ENCODE results near the gene FASTK. TPM values are rescaled to one million over a fixed set of nuclear protein-coding genes. Genes with fewer than 3 reads are reported as not detected.

Gene FASTK
- total and polyA plus RNA-seq, 2 donors = 52.2 to 142 TPM

DNA sequence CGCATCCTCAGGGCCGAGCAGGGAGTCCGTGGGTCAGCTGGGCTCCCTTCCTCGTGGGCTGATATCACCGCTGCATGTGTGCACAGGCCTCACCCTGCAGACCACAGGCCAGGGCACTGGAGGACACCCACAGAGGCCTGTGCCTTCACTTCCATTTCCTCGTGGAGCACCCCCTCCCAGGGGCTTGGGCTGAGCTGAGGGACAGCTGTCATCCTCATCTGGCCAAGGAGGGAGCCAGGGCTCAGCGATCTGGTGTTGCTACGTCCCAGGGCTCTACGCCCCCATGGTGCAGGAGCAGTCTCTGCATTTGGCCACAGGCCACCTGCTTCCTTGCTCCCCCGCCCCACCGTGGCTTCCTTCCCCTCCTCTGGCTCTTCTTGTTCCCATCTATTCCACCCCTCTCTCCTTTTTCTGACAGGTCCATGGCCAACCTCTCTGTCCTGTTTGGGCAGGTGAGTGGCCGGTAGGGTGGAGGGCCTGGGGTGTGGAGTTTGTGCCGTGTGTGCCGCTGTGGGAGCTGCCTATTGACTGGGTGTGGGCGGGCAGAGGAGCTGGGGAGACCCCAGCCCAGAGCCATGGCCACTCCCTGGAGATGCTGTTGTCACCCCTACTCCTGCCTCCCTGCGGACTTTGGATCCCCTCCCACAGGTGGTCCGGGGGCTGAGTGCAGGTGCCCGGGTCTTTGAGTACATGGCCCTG, 40.6 kb downstream of the FASTK start:
- Histone ChIP-seq H3K4me3 (ENCODE audit: low read length in 2 of 2) (no peak overlapping the region), H3K9me3 (ENCODE audit: control insufficient read depth in 2 of 2, insufficient read depth in 1 of 2, low read length in 1 of 2) (no peaks in the 10 kb centered on the region), H3K36me3 (ENCODE audit: control insufficient read depth in 2 of 2, insufficient read depth in 2 of 2, low read length in 1 of 2) (peaks cover 29 to 52% of the 10 kb centered on the region in 2 donors), H3K27ac (ENCODE audit: low read depth in 1 of 2, low read length in 1 of 2) (no peak overlapping the region), H3K27me3 (ENCODE audit: control insufficient read depth in 2 of 2, insufficient read depth in 1 of 2, low read length in 1 of 2) (no peaks in the 10 kb centered on the region), H3K4me1 (ENCODE audit: control insufficient read depth in 2 of 2, insufficient read depth in 2 of 2, low read length in 2 of 2) (peaks cover 0 to 5% of the 10 kb centered on the region in 2 donors)
- no peak for DNase-seq (ENCODE audit: low read depth in 6 of 9, low spot score in 9 of 9)
- WGBS = 79% methylated on average over 18 of the region's 18 CpGs

DNA sequence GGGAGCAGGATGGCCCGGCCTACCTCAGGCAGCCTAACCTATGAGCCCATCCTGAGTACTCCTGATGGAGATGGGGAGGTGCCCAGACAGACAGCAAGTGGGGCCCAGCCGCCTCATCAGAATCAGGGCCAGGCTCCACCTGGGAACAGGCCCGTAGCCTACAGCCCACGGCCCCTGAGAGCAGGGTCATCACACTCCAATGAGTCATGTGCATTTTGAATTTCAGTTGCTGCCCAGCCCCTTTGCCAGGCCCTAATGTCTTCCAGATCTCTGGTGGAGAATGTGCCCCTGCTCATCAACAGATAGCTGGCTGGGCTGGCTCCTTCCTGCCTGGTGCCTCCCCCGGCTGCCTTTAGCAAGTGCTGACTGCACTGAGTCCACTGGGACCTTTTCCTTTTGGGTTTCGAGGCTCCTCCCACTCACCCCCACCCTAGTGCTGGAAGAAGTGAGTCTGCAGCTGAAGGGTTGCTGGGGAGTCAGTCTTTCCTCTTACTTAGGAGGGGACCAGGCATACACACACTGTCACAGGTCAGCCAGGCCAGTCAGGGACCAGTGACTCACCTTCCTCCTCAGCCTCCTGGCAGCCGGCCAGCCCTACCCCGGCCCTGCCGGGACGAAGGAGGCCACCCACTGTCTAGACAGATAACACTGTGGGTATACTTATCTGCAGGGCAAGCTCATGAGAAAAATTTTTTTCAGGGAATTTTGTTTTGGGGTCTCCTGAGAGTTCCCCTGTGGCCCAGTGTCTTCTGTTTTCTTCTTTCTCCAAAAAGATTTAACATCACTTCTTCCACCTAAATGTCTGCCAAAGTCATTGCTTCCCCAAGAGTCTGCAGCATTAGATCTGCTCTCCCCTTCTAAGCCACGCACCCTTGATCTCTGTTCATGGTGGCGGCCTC, 41.4 kb downstream of the FASTK start:
- Histone ChIP-seq H3K4me1 (ENCODE audit: control insufficient read depth in 2 of 2, insufficient read depth in 2 of 2, low read length in 2 of 2) (peaks cover 0 to 5% of the 10 kb centered on the region in 2 donors), H3K4me3 (ENCODE audit: low read length in 2 of 2) (no peak overlapping the region), H3K27ac (ENCODE audit: low read depth in 1 of 2, low read length in 1 of 2) (no peak overlapping the region), H3K27me3 (ENCODE audit: control insufficient read depth in 2 of 2, insufficient read depth in 1 of 2, low read length in 1 of 2) (no peaks in the 10 kb centered on the region), H3K9me3 (ENCODE audit: control insufficient read depth in 2 of 2, insufficient read depth in 1 of 2, low read length in 1 of 2) (no peaks in the 10 kb centered on the region), H3K36me3 (ENCODE audit: control insufficient read depth in 2 of 2, insufficient read depth in 2 of 2, low read length in 1 of 2) (peaks cover 35 to 55% of the 10 kb centered on the region in 2 donors)
- 64% methylated on average over 12 of the region's 12 CpGs for whole genome bisulfite sequencing
- DNase-seq (ENCODE audit: low read depth in 6 of 9, low spot score in 9 of 9) = no peak

DNA sequence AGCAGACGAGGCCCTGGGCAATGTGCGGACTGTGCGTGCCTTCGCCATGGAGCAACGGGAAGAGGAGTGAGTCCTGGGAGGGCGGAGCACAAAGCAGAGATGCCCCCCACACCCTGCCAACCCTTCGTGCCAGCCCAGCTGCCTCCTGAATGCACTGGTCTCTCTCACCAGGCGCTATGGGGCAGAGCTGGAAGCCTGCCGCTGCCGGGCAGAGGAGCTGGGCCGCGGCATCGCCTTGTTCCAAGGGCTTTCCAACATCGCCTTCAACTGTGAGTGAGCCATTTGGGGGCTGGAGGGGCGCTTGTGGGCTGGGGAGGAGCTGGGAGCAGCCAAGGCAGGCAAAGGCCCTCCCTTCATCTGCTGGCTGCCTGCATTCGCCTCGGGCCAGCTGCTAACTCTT, 44.7 kb downstream of the FASTK start:
- no peak overlapping the region for H3K27ac ChIP-seq (ENCODE audit: low read depth in 1 of 2, low read length in 1 of 2)
- 98% methylated on average over 17 of the region's 17 CpGs for WGBS
- H3K27me3 ChIP-seq (ENCODE audit: control insufficient read depth in 2 of 2, insufficient read depth in 1 of 2, low read length in 1 of 2) = no peaks in the 10 kb centered on the region
- H3K36me3 ChIP-seq (ENCODE audit: control insufficient read depth in 2 of 2, insufficient read depth in 2 of 2, low read length in 1 of 2) = peaks cover 46 to 51% of the 10 kb centered on the region in 2 donors
- H3K4me3 ChIP-seq (ENCODE audit: low read length in 2 of 2) = no peak overlapping the region
- no peaks in the 10 kb centered on the region for H3K9me3 ChIP-seq (ENCODE audit: control insufficient read depth in 2 of 2, insufficient read depth in 1 of 2, low read length in 1 of 2)
- no peak for DNase-seq (ENCODE audit: low read depth in 6 of 9, low spot score in 9 of 9)
- H3K4me1 ChIP-seq (ENCODE audit: control insufficient read depth in 2 of 2, insufficient read depth in 2 of 2, low read length in 2 of 2) = peaks cover 0 to 5% of the 10 kb centered on the region in 2 donors

DNA sequence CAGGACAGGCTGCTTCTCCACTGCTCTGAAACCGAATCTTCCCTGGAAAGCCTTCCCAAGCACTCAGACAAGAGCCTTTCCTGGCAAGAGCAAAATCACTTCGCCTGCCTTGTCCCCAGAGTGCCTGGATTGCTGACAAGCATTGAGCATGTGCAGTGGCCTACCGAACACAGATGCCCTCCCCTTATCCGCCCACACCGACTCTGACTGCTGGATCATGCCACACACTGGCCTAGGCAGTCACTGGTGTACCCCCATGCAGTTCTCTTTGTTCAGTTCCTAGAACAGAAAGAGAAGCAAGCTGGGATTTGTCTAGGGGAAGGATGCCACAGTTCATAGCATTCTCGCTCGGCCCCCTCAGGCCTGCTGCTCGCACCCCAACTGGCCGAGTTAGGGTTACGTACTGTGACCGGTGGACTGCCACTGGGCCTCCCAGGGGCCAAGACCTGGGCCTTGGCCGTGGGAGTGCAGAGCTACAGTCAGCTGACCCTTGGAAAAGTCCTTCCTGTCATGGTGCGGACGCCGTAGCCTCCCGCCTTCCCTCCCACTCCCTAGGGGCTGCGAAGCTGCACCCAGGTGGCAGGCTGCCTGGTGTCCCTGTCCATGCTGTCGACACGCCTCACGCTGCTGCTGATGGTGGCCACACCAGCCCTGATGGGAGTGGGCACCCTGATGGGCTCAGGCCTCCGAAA, 45.4 kb downstream of the FASTK start:
- DNase-seq (ENCODE audit: low read depth in 6 of 9, low spot score in 9 of 9) = no peak
- H3K4me3 ChIP-seq (ENCODE audit: low read length in 2 of 2) = no peak overlapping the region
- no peaks in the 10 kb centered on the region for H3K27me3 ChIP-seq (ENCODE audit: control insufficient read depth in 2 of 2, insufficient read depth in 1 of 2, low read length in 1 of 2)
- H3K9me3 ChIP-seq (ENCODE audit: control insufficient read depth in 2 of 2, insufficient read depth in 1 of 2, low read length in 1 of 2) = no peaks in the 10 kb centered on the region
- WGBS = 96% methylated on average over 21 of the region's 21 CpGs
- H3K4me1 ChIP-seq (ENCODE audit: control insufficient read depth in 2 of 2, insufficient read depth in 2 of 2, low read length in 2 of 2) = peaks cover 0 to 5% of the 10 kb centered on the region in 2 donors
- H3K27ac ChIP-seq (ENCODE audit: low read depth in 1 of 2, low read length in 1 of 2) = no peak overlapping the region
- peaks cover 46 to 51% of the 10 kb centered on the region in 2 donors for H3K36me3 ChIP-seq (ENCODE audit: control insufficient read depth in 2 of 2, insufficient read depth in 2 of 2, low read length in 1 of 2)

DNA sequence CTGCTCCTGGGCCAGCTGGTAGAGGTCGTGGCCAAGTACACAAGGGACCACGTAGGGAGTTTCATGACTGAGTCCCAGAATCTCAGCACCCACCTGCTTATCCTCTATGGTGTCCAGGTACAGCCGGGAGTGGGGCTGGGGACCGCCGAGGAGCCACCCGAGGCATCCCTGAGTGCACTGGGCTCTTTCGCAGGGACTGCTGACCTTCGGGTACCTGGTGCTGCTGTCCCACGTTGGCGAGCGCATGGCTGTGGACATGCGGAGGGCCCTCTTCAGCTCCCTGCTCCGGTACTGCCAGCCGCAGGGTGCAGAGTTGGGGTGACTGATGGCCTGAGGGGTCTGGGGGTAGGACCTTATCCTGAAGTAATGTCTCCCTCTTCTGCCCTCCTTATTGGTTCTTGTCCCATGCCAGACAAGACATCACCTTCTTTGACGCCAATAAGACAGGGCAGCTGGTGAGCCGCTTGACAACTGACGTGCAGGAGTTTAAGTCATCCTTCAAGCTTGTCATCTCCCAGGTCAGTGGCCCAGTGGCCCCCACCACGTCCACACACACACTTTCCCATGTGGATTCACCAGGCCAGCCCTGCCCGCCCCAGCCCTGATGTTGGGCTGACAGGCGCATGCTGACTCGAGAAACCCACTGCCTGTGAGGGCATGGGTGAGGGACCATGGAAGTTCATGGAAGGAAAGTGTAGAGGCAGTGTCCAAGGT, 46.1 kb downstream of the FASTK start:
- Histone ChIP-seq H3K27me3 (ENCODE audit: control insufficient read depth in 2 of 2, insufficient read depth in 1 of 2, low read length in 1 of 2) (no peaks in the 10 kb centered on the region), H3K27ac (ENCODE audit: low read depth in 1 of 2, low read length in 1 of 2) (no peak overlapping the region), H3K4me1 (ENCODE audit: control insufficient read depth in 2 of 2, insufficient read depth in 2 of 2, low read length in 2 of 2) (peaks cover 0 to 5% of the 10 kb centered on the region in 2 donors), H3K9me3 (ENCODE audit: control insufficient read depth in 2 of 2, insufficient read depth in 1 of 2, low read length in 1 of 2) (no peaks in the 10 kb centered on the region), H3K36me3 (ENCODE audit: control insufficient read depth in 2 of 2, insufficient read depth in 2 of 2, low read length in 1 of 2) (peaks cover 46 to 51% of the 10 kb centered on the region in 2 donors), H3K4me3 (ENCODE audit: low read length in 2 of 2) (no peak overlapping the region)
- DNase-seq (ENCODE audit: low read depth in 6 of 9, low spot score in 9 of 9) = no peak
- WGBS = 95% methylated on average over 21 of the region's 21 CpGs

DNA sequence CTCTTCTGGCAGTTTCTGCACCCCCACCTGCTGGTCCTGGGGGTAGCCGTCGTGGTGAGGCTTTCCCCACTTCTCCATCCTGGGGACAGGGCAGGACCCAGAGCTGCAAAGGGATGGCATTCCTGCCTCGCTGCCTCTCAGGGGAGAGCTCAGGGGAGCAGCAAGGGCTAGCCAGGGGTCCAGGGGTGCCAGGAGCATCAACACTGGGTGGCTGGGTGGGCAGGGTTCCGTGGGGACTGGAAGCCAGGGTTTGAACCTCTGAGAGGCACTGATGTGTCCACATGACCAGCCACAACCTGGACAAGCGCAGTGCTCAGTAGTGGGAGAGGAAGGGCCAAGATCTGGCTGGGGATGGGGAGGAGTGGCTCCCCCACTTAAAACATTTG, 46.8 kb downstream of the FASTK start:
- DNase-seq (ENCODE audit: low read depth in 6 of 9, low spot score in 9 of 9) = no peak
- peaks cover 5 to 9% of the 10 kb centered on the region in 2 donors for H3K4me1 ChIP-seq (ENCODE audit: control insufficient read depth in 2 of 2, insufficient read depth in 2 of 2, low read length in 2 of 2)
- H3K9me3 ChIP-seq (ENCODE audit: control insufficient read depth in 2 of 2, insufficient read depth in 1 of 2, low read length in 1 of 2) = no peaks in the 10 kb centered on the region
- H3K4me3 ChIP-seq (ENCODE audit: low read length in 2 of 2) = no peak overlapping the region
- 98% methylated on average over 5 of the region's 5 CpGs for WGBS
- H3K36me3 ChIP-seq (ENCODE audit: control insufficient read depth in 2 of 2, insufficient read depth in 2 of 2, low read length in 1 of 2) = peaks cover 46 to 51% of the 10 kb centered on the region in 2 donors
- no peaks in the 10 kb centered on the region for H3K27me3 ChIP-seq (ENCODE audit: control insufficient read depth in 2 of 2, insufficient read depth in 1 of 2, low read length in 1 of 2)
- no peak overlapping the region for H3K27ac ChIP-seq (ENCODE audit: low read depth in 1 of 2, low read length in 1 of 2)

DNA sequence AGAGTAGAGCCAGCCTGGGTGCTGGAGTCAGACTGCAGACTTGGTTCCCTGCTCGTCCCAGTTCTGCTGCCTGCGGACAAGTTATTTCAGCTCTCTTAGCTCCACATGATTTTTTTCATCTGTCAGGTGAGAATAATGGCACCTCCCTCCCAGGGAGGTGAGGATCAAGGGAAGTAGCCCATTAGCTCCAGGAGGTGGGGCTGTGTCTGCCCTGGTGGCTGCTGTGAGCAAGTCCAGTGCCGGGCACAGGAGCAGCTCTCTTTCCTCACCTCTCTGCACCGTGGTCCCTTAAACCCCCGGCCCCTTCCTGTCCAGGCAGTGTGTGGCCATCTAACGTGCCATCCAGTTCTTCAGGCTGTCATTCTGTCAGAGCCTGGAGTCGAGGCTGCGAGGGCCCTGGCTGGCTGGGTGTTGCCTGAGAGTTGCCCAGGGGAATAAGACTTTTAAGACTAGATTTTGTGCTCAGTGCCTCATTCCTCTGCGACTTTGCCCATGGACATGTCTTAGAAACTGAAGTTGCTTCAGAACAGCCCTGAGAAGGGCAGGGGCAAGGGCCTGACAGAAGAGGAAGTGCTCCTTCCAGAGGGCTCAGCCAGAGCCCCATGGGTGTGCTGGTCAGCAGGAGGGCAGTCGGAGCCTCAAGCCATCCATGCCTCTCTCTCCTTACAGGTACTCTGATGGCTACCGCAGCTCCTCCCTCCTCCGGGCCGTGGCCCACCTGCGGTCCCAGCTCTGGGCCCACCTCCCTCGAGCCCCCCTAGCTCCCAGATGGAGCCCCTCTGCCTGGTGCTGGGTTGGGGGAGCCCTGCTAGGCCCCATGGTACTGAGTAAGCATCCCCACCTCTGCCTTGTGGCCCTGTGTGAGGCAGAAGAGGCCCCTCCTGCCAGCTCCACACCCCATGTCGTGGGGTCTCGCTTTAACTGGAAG, 47.4 kb downstream of the FASTK start:
- H3K9me3 ChIP-seq (ENCODE audit: control insufficient read depth in 2 of 2, insufficient read depth in 1 of 2, low read length in 1 of 2) = no peaks in the 10 kb centered on the region
- H3K27me3 ChIP-seq (ENCODE audit: control insufficient read depth in 2 of 2, insufficient read depth in 1 of 2, low read length in 1 of 2) = no peaks in the 10 kb centered on the region
- peaks cover 6 to 7% of the 10 kb centered on the region in 2 donors for H3K4me1 ChIP-seq (ENCODE audit: control insufficient read depth in 2 of 2, insufficient read depth in 2 of 2, low read length in 2 of 2)
- DNase-seq (ENCODE audit: low read depth in 6 of 9, low spot score in 9 of 9) = no peak
- peaks cover 44 to 51% of the 10 kb centered on the region in 2 donors for H3K36me3 ChIP-seq (ENCODE audit: control insufficient read depth in 2 of 2, insufficient read depth in 2 of 2, low read length in 1 of 2)
- H3K27ac ChIP-seq (ENCODE audit: low read depth in 1 of 2, low read length in 1 of 2) = no peak overlapping the region
- no peak overlapping the region for H3K4me3 ChIP-seq (ENCODE audit: low read length in 2 of 2)
- 96% methylated on average over 17 of the region's 17 CpGs for WGBS

DNA sequence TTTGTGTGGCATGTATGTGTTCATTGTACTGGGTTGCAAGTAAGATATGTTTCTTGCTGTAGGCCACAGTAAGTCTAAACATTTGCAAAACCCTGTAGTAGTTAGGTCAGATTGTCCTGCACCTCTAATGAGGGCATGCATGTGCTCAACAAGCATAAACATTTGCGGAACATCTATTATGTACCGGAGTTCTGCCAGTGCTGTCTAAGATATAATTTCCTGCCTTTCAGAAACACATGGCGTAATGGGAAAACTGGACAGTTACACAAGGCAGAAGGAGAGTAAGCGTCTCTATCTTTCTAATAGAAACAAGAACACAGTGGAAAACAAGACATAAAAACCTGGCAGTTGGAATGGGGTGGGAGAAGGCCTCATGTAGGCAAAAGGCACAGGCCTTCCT, 49.6 kb downstream of the FASTK start:
- no peak for DNase-seq (ENCODE audit: low read depth in 6 of 9, low spot score in 9 of 9)
- Histone ChIP-seq H3K36me3 (ENCODE audit: control insufficient read depth in 2 of 2, insufficient read depth in 2 of 2, low read length in 1 of 2) (peaks cover 32 to 33% of the 10 kb centered on the region in 2 donors), H3K27ac (ENCODE audit: low read depth in 1 of 2, low read length in 1 of 2) (no peak overlapping the region)

More for the DNA sequence above, 49.6 kb downstream of the FASTK start:
- Histone ChIP-seq H3K9me3 (ENCODE audit: control insufficient read depth in 2 of 2, insufficient read depth in 1 of 2, low read length in 1 of 2) (no peaks in the 10 kb centered on the region), H3K4me3 (ENCODE audit: low read length in 2 of 2) (no peak overlapping the region), H3K27me3 (ENCODE audit: control insufficient read depth in 2 of 2, insufficient read depth in 1 of 2, low read length in 1 of 2) (peaks cover 0 to 15% of the 10 kb centered on the region in 2 donors), H3K4me1 (ENCODE audit: control insufficient read depth in 2 of 2, insufficient read depth in 2 of 2, low read length in 2 of 2) (peaks cover 9 to 15% of the 10 kb centered on the region in 2 donors)
- 99% methylated on average over 4 of the region's 4 CpGs for WGBS
